ENCODE data around the gene TTC21B. TPM values are rescaled to one million over a fixed set of nuclear protein-coding genes. Genes with fewer than 3 reads are reported as not detected.

TTC21B gene
- total RNA-seq, 2 donors from 2014 or later = 28.0 to 49.6 TPM

DNA sequence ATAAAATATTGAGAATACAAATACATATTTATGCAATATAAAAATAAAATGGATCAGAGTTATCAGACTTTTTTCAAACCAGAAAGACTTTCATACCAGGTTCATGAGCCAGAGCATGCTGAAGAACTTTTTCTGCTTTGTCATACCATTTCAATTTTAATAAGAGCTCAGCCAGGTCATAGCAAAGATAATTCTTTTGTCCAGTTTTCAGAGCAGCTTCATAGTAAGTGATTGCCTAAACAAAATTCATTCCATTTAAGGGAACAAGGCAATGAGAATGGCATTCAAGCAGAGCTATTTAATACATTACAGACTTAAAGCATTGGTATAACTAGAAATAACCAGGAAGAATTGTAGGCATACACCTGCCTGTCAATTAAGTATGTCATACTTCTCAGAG lies 42.3 kb downstream of the TTC21B start:
- Histone ChIP-seq H3K27me3 (replicated peaks; ENCODE audit: insufficient read depth) (no peaks in the 10 kb centered on the region), H3K36me3 (no peaks in the 10 kb centered on the region), H3K27ac (no peak overlapping the region), H3K4me3 (no peak overlapping the region), H3K9me3 (no peaks in the 10 kb centered on the region), H3K4me1 (replicated peaks) (no peaks in the 10 kb centered on the region)
- DNase-seq (ENCODE audit: low spot score) = no peak
- intact Hi-C loops (cut with DNase I) = no loop called here
- TF ChIP-seq, protein P1, sequence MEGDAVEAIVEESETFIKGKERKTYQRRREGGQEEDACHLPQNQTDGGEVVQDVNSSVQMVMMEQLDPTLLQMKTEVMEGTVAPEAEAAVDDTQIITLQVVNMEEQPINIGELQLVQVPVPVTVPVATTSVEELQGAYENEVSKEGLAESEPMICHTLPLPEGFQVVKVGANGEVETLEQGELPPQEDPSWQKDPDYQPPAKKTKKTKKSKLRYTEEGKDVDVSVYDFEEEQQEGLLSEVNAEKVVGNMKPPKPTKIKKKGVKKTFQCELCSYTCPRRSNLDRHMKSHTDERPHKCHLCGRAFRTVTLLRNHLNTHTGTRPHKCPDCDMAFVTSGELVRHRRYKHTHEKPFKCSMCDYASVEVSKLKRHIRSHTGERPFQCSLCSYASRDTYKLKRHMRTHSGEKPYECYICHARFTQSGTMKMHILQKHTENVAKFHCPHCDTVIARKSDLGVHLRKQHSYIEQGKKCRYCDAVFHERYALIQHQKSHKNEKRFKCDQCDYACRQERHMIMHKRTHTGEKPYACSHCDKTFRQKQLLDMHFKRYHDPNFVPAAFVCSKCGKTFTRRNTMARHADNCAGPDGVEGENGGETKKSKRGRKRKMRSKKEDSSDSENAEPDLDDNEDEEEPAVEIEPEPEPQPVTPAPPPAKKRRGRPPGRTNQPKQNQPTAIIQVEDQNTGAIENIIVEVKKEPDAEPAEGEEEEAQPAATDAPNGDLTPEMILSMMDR (IDR thresholded peaks at IDR 0.05) = no peak
- TF ChIP-seq POLR2A (IDR thresholded peaks at IDR 0.05) (no peak), POLR2AphosphoS5 (IDR thresholded peaks at IDR 0.05) (no peak)

GRCh38 chr2:165909466-165909865 lies 44.1 kb downstream of the TTC21B start:
- Histone ChIP-seq H3K36me3 (no peaks in the 10 kb centered on the region), H3K4me3 (no peak overlapping the region), H3K27me3 (replicated peaks; ENCODE audit: insufficient read depth) (no peaks in the 10 kb centered on the region), H3K4me1 (replicated peaks) (no peaks in the 10 kb centered on the region), H3K27ac (no peak overlapping the region), H3K9me3 (no peaks in the 10 kb centered on the region)
- DNase-seq (ENCODE audit: low spot score) = no peak
- intact Hi-C loops (cut with DNase I) = no loop called here
- WGBS = 46% methylated on average over 1 of the region's 1 CpG
- TF ChIP-seq, protein P1 (IDR thresholded peaks at IDR 0.05) = no peak
- TF ChIP-seq POLR2AphosphoS5 (IDR thresholded peaks at IDR 0.05) (no peak), POLR2A (IDR thresholded peaks at IDR 0.05) (no peak)

DNA sequence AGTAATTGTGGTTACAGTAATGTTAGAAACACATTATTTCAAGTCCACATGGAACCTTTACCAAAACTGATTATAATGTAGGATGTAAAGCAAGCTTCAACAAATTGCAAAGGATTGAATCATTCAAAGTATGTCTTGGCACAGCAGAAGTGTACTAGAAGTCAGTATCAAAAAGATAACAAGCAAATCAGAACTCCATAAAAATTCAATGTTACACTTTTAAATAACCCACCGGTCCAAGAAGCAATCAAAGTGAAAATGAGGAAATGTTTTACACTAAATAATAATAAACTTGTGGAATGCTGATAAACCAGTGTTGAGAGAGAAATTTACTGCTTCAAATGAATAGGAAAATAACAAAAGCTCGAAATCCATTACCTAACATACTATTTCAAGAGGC lies 47.7 kb downstream of the TTC21B start:
- intact Hi-C loops (cut with DNase I) = no loop called here
- no peak overlapping the region for H3K27ac ChIP-seq
- no peaks in the 10 kb centered on the region for H3K27me3 ChIP-seq (replicated peaks; ENCODE audit: insufficient read depth)
- no peak overlapping the region for H3K4me3 ChIP-seq
- 54% methylated on average over 2 of the region's 2 CpGs for WGBS
- DNase-seq (ENCODE audit: low spot score) = no peak
- H3K36me3 ChIP-seq = no peaks in the 10 kb centered on the region
- TF ChIP-seq POLR2A (IDR thresholded peaks at IDR 0.05) (no peak), POLR2AphosphoS5 (IDR thresholded peaks at IDR 0.05) (no peak)
- TF ChIP-seq, protein P1 (IDR thresholded peaks at IDR 0.05) = no peak
- H3K4me1 ChIP-seq (replicated peaks) = no peaks in the 10 kb centered on the region
- H3K9me3 ChIP-seq = no peaks in the 10 kb centered on the region

DNA sequence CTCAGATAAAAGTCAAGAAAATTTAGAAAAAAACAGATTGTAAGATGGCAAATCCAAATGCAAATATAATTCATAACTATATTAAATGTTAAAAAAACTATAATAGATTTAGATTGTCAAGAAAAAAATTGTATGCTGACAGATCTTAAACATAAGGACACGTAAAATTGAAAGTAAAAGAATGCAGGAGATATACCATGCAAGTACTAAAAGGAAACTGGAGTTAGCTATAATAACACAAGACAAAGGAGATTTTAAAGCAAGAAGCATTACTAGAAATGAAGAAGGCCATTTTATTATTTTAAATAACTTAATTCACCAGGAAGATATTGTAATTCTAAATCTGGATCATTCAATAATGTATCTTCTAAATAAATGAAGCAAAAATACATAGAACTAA lies 48.3 kb downstream of the TTC21B start:
- 96% methylated on average over 1 of the region's 1 CpG for WGBS
- no peak for TF ChIP-seq POLR2A (IDR thresholded peaks at IDR 0.05)
- TF ChIP-seq, protein P1 (IDR thresholded peaks at IDR 0.05) = no peak
- no peak for TF ChIP-seq POLR2AphosphoS5 (IDR thresholded peaks at IDR 0.05)
- Histone ChIP-seq H3K9me3 (no peaks in the 10 kb centered on the region), H3K4me3 (no peak overlapping the region), H3K27ac (no peak overlapping the region), H3K4me1 (replicated peaks) (no peaks in the 10 kb centered on the region), H3K27me3 (replicated peaks; ENCODE audit: insufficient read depth) (no peaks in the 10 kb centered on the region), H3K36me3 (no peaks in the 10 kb centered on the region)
- no peak for DNase-seq (ENCODE audit: low spot score)
- intact Hi-C loops (cut with DNase I) = no loop called here

DNA sequence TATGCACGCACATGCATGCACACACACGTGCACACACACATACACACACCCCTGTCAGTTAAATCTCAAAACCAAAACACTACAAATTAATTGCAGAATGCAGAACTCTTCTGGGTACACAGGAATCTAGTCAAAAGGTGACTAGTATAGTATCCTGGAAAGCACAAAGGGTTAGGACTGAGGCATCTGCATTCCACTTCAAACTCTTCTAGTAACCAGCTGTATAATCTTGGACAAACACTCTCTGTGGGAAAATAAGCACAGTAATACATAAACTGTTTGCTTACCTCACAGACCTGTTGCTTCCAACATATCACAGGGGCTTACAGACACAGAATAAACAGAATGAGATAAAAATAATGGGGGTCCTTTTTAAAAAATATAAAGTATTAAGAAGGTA lies 49.1 kb downstream of the TTC21B start:
- Histone ChIP-seq H3K27ac (no peak overlapping the region), H3K27me3 (replicated peaks; ENCODE audit: insufficient read depth) (no peaks in the 10 kb centered on the region), H3K9me3 (no peaks in the 10 kb centered on the region), H3K36me3 (no peaks in the 10 kb centered on the region), H3K4me3 (no peak overlapping the region), H3K4me1 (replicated peaks) (no peaks in the 10 kb centered on the region)
- intact Hi-C loops (cut with DNase I) = no loop called here
- 94% methylated on average over 2 of the region's 2 CpGs for WGBS
- TF ChIP-seq POLR2AphosphoS5 (IDR thresholded peaks at IDR 0.05) (no peak), POLR2A (IDR thresholded peaks at IDR 0.05) (no peak)
- TF ChIP-seq, protein P1 (IDR thresholded peaks at IDR 0.05) = no peak
- DNase-seq (ENCODE audit: low spot score) = no peak
